Panc1 (cell line): ENCODE measurements around the gene KCNQ1OT1.

Experiments used
- SIN3A ChIP-seq: IDR thresholded peaks from 2 replicates; pipeline ENCODE4 v1.6.1; 2012; ENCODE audit warnings: low read depth, mild to moderate bottlenecking, low read length, moderate library complexity, borderline replicate concordance; ENCODE audit not compliant: insufficient read depth
- TF ChIP-seq, protein P1 (sequence below): fragments of 450-650 bp; IDR thresholded peaks from 2 replicates; pipeline ENCODE4 v1.5.1; 2017; ENCODE audit warnings: mild to moderate bottlenecking

DNA sequence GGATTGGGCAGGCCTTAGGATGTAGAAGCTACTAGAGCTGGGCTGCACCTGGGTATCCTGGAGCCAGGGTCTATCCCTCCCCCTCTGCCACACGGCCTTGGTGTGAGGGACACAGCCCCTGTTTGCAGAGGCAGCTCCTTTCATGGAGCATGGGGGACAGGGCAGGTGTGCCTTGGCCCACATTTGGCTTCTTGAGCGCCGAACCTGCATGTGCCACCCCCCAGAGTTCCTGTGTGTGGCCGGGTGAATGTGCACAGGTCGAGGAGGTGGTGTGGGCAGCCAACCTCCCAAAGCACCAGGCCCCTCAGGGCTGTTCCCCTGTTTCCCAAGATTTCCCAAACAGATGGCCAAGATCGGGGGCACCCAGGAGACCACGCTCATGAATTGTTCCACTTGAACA, 7.9 kb upstream of the KCNQ1OT1 start:
- TF ChIP-seq, protein P1, sequence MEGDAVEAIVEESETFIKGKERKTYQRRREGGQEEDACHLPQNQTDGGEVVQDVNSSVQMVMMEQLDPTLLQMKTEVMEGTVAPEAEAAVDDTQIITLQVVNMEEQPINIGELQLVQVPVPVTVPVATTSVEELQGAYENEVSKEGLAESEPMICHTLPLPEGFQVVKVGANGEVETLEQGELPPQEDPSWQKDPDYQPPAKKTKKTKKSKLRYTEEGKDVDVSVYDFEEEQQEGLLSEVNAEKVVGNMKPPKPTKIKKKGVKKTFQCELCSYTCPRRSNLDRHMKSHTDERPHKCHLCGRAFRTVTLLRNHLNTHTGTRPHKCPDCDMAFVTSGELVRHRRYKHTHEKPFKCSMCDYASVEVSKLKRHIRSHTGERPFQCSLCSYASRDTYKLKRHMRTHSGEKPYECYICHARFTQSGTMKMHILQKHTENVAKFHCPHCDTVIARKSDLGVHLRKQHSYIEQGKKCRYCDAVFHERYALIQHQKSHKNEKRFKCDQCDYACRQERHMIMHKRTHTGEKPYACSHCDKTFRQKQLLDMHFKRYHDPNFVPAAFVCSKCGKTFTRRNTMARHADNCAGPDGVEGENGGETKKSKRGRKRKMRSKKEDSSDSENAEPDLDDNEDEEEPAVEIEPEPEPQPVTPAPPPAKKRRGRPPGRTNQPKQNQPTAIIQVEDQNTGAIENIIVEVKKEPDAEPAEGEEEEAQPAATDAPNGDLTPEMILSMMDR = no peak
- TF ChIP-seq SIN3A = no peak
